Small intestine (tissue), 7 donors: ENCODE results near the gene FBXL4. TPM values are rescaled to one million over a fixed set of nuclear protein-coding genes. Genes with fewer than 3 reads are reported as not detected.

ENCODE experiments used
- DNase-seq, 2 donors: peaks; one replicate each; pipeline versions ENCODE4 v3.0.0 to v3.0.0-alpha.2; 2013
- FAIRE-seq: peaks from 2 replicates; lab custom pipeline; 2012; peaks lifted over from hg19 to GRCh38; lab: Jason Lieb, UNC
- H3K27ac ChIP-seq, 3 donors: one replicate each; pipeline ENCODE4 v1.5.1; 2013; ENCODE audit warnings: low read length in 2 of 3, mild to moderate bottlenecking in 2 of 3, control low read depth in 1 of 3, inconsistent platforms in 1 of 3, low read depth in 1 of 3, moderate library complexity in 1 of 3
- H3K27me3 ChIP-seq, 3 donors: one replicate each; pipeline ENCODE4 v1.6.1; 2013; ENCODE audit warnings: low read length in 3 of 3, inconsistent platforms in 1 of 3; ENCODE audit not compliant: control insufficient read depth in 3 of 3, insufficient read depth in 3 of 3
- H3K36me3 ChIP-seq, 3 donors: one replicate each; pipeline ENCODE4 v1.6.1; 2013; ENCODE audit warnings: low read length in 3 of 3, inconsistent platforms in 1 of 3, low read depth in 1 of 3, mild to moderate bottlenecking in 1 of 3, moderate library complexity in 1 of 3; ENCODE audit not compliant: control insufficient read depth in 3 of 3, insufficient read depth in 2 of 3
- H3K4me1 ChIP-seq, 3 donors: one replicate each; pipeline ENCODE4 v1.6.1; 2013; ENCODE audit warnings: low read length in 2 of 3, inconsistent platforms in 1 of 3, low read depth in 1 of 3, mild to moderate bottlenecking in 1 of 3, moderate library complexity in 1 of 3; ENCODE audit not compliant: control insufficient read depth in 3 of 3, insufficient read depth in 2 of 3
- H3K4me3 ChIP-seq, 3 donors: one replicate each; pipeline ENCODE4 v1.5.1; 2013; ENCODE audit warnings: low read length in 3 of 3, control low read depth in 1 of 3, inconsistent platforms in 1 of 3, low read depth in 1 of 3, mild to moderate bottlenecking in 1 of 3, moderate library complexity in 1 of 3
- H3K9me3 ChIP-seq, 2 donors: one replicate each; pipeline ENCODE4 v1.6.1; 2013; ENCODE audit warnings: low read depth in 1 of 2, low read length in 1 of 2; ENCODE audit not compliant: control insufficient read depth in 2 of 2, insufficient read depth in 1 of 2
- WGBS, 3 donors: extraction: QIAGEN DNeasy Blood & Tissue Kit; methylation state at CpG; one replicate each; pipeline ENCODE4 v1.1.7; 2013; 5-methylcytosine and 5-hydroxymethylcytosine counted together
- polyA plus RNA-seq, 4 donors: library from polyadenylated mRNA; stranded (reverse) in 3 of 4; unstranded in 1 of 4; fragments of 200-250 nt in 3 of 4; fragments of 120-200 nt in 1 of 4; gene quantifications; one replicate each; pipeline versions ENCODE4 v1.2.1 to v1.2.3, GENCODE V29; 2013
- donor health status: healthy with polysubstance abuse.
- donor health status: control.
- donor health status: control.
- donor health status: Bipolar disorder and iron deficiency.
- donor health status: healthy.

Gene FBXL4
- polyA plus RNA-seq, 4 donors = 3.1 to 17.4 (median 4.6) TPM

GRCh38 chr6:98825600-98826230 lies 122.0 kb downstream of the FBXL4 start:
- Histone ChIP-seq H3K4me1 (no peaks in the 10 kb centered on the region), H3K36me3 (no peaks in the 10 kb centered on the region), H3K27me3 (peaks cover 3 to 88% (median 41%) of the 10 kb centered on the region in 3 donors), H3K27ac (no peak overlapping the region), H3K9me3 (no peaks in the 10 kb centered on the region), H3K4me3 (no peak overlapping the region)
- no peak for FAIRE-seq
- WGBS, 3 donors = 4 to 11% (median 6%) methylated on average over 19 of the region's 19 CpGs
- no peak for DNase-seq

- Histone ChIP-seq H3K4me3 (no peak overlapping the region), H3K27me3 (peaks cover 3 to 86% (median 38%) of the 10 kb centered on the region in 3 donors), H3K9me3 (no peaks in the 10 kb centered on the region), H3K4me1 (no peaks in the 10 kb centered on the region), H3K27ac (no peak overlapping the region), H3K36me3 (no peaks in the 10 kb centered on the region)
- no peak for DNase-seq
- no peak for FAIRE-seq
- WGBS, 3 donors = 3 to 12% (median 6%) methylated on average over 28 to 32 of the region's 32 CpGs
Measured at GRCh38 chr6:98824902-98825599, 122.7 kb downstream of the FBXL4 start.

DNA sequence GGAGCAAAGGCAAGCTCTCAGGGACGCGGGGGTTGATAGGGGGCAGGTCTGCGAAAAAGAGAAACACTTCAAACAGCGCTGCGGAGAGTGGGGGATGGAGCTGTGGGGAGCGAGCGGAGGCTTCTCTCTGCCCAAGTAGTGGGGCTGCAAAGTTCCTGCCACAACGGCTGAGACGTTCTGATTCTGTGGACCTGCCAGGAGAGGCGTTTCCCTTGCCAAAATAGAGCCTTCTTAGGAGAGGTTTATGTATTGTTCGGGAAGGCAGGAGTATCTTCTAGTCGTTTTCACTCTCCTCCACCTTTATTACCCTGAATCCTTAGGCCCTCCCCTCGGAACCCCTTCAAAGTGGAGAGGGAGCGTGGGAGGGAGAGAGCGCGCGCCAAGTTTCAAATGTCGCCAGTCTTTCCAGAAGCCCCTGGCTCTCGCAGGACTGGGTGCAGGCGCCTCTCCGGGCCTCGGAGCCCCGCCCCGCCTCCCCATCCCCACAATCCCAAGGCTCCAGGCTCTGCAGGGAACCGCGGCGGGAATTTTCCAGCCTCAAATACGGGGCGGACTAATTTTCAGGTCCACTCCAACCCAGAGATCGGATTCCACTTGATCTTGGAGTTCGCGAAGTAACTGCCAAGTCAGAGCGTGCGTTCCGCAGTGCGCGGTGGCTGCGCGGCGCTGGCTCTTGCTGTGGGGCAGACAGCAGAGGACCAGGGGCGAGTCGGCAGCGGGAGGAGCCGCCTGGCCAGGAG lies 123.4 kb downstream of the FBXL4 start:
- Histone ChIP-seq H3K27ac (no peak overlapping the region), H3K4me1 (no peaks in the 10 kb centered on the region), H3K27me3 (peaks cover 3 to 85% (median 37%) of the 10 kb centered on the region in 3 donors), H3K4me3 (no peak overlapping the region), H3K36me3 (no peaks in the 10 kb centered on the region), H3K9me3 (no peaks in the 10 kb centered on the region)
- WGBS, 3 donors = 3 to 9% (median 3%) methylated on average over 39 to 44 of the region's 44 CpGs
- no peak for DNase-seq
- no peak for FAIRE-seq

GRCh38 chr6:98823428-98824161 lies 124.2 kb downstream of the FBXL4 start:
- Histone ChIP-seq H3K9me3 (no peaks in the 10 kb centered on the region), H3K27me3 (peaks cover 3 to 80% (median 34%) of the 10 kb centered on the region in 3 donors), H3K4me3 (no peak overlapping the region), H3K36me3 (no peaks in the 10 kb centered on the region), H3K4me1 (no peaks in the 10 kb centered on the region), H3K27ac (no peak overlapping the region)
- DNase-seq (no peak), FAIRE-seq (no peak)
- WGBS, 3 donors = 3 to 7% (median 4%) methylated on average over 12 of the region's 12 CpGs

DNA sequence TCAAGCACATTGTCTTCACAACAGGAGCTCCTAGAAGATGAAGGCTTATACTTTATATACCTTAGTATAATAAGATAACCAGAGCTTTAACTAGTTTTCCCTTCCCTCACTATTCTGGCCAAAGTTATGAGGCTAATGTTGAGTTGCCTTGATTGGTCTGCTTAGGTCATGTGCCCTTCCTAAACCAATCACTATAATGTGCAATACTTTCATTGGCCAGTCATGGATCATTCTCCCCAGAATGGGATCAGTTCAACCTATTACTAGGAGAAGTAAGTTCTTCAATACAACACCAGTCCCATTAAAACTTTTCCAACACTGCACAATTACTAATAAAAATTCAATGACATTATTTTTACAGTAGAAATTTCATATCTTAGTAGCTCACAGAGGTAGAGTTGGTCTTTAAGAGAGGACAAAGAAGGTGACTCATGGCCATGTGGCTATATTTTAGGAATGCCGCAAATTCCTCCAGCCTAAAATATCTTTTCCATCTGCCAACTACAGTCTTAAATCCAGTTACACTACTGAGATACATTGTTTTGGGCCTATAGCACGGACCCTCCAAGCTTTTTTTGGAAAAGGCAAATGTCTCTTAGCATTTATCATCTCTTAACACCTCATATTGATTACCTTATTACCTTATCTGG lies 125.9 kb downstream of the FBXL4 start:
- 77 to 85% (median 84%) methylated on average over 2 of the region's 2 CpGs for WGBS, 3 donors
- no peak overlapping the region for H3K27ac ChIP-seq

More for the DNA sequence above, 125.9 kb downstream of the FBXL4 start:
- no peak for FAIRE-seq
- Histone ChIP-seq H3K27me3 (peaks cover 3 to 66% (median 27%) of the 10 kb centered on the region in 3 donors), H3K4me3 (no peak overlapping the region), H3K4me1 (no peaks in the 10 kb centered on the region), H3K36me3 (no peaks in the 10 kb centered on the region), H3K9me3 (no peaks in the 10 kb centered on the region)
- DNase-seq = no peak

Other genes starting within 250 kb of the FBXL4 start
- gene POU3F2, start 113.4 kb downstream of the FBXL4 start, polyA plus RNA-seq = under 1 TPM in 1 of 4 donors, not detected in 3; 0.03 TPM